GM04504 (cell line): ENCODE data around the gene ADH1C.

ENCODE experiments used
- DNase-seq: peaks from one replicate; pipeline ENCODE4 v3.0.0-alpha.2; 2012; ENCODE audit warnings: low read depth

Gene ADH1C

DNA sequence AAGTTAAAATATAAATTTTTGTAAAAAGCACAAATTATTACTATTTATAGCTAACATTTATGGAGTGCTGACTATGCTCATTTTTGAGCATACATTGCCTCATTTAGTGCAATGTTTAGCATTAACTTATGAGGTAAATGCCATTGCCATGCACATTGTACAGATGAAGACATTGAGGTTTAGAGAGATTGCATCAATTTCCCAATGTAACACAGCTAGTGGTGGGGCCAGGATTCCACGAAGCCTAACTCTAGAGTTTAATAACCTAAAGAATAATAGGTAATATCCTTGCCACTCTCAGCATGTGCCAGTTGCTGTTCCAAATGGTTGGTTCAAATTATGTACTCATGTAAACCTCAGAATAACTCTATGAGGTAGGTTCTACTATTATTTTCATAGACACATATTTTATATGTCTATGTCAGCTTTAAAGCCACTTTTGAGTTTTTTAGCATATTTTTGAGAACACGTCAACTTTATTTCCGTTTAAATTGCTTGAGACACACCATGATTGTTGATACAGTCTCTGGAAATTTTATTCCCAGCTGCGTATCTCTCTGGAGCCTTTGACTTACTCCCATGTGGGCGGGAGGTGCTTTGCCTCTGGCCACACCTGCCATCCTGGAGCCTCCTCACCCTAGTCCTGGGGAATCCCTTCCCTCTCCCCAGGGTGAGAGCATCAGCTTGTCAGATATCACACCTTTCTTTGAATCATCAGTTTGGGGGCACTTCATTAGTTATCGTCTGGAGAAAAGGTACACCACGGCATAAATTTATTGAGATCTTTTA lies 51.0 kb downstream of the ADH1C start:
- peak; percentile 28 for DNase-seq

DNA sequence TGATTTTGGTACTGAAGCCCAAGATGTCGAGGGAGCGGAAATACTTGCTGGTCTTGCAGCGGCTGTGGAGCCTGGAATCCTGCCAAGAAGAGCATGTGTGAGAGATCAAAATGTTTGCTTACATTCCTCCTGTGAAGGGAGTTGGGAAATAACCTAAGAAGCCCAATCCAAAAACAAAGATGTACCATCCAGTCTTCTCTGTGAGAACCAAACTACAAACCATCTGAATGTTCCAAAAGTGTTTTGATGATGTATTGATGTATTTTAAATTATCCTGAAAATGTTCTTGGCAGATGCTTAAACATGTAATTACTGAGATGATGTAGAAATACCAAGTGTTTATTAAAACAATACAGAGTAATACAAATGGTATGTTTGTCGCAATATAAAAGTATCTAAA lies 51.6 kb downstream of the ADH1C start:
- DNase-seq = peak; percentile 97

DNA sequence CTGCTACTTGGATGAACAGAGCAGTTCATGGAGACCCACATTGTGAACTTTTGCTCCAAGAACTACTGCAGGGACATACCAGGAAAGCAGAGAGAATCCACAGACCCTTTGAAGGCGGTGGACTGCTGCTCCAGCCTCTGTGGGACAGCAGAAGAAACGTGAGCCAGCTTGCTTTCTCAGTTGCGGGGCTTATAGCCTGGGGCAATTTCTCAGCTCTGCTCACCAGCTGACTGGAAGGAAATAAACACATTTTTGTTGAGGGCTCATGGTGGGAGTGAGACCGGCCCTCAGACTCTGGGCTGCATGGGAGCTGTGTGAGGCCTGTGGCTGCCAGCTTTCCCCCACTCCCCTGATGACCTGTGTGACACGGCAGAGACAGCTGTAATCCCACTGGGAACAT lies 59.2 kb downstream of the ADH1C start:
- no peak for DNase-seq

DNA sequence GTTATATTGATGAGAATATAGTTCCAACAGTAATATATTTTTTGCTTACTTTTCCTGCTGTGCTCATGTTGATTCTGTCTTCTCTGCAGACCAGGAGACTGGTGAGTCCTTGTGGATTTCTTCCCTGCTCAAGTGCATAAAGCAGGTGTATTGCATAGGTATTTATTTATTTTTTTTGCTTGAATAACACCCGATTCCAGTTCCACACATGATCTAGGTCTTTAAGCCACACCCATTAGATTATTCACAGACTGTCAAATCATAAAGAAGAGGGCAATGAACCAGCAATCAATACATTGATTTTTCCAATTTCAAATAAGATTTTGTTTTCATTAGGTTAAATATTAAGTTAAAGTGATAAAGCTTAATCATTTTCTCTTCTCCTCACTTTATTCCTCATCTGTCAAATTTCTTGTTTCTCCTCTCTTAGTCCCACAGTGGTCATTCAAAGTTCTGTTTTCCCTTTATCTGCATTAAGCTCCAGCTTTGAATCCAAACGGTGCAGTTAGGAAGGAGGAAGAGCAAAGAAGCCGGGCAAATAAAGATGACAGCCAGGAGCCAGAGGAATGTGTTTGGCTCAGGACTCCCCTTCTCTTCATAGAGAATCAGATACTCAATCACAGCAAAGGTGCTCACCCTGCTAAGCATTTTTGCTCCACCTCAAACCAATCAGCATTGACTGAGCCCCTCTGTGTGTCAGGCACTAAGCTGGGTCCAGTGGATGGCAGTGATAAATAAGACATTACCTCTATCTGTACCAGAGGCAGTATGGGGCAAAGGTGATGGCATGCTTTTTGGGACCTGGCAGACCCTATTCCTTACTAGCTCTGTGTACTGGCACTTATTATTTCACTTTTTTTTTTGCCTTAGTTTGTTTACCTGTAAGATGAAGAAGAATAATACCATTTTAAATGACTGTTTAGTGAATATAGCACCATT lies 61.4 kb downstream of the ADH1C start, which contains the start of gene ADH1A:
Gene ADH1A, minus strand, starts transcription at position 138 of the 939 bp plus-strand sequence. Its CDS starts 71 bp downstream, at position 67.
- no peak for DNase-seq
